HL-60 (cell line): ENCODE measurements around the gene PTPRQ.

Experiments
- CTCF ChIP-seq: IDR thresholded peaks from one replicate; pipeline ENCODE4 v1.5.1; 2011; ENCODE audit warnings: low read length, control low read depth, inconsistent platforms; ENCODE audit not compliant: insufficient read depth
- POLR2AphosphoS5 ChIP-seq: IDR thresholded peaks from 2 replicates; pipeline ENCODE4 v1.6.1; 2012; ENCODE audit warnings: low read depth

- TF ChIP-seq CTCF (no peak), POLR2AphosphoS5 (no peak)
These were observed 240.1 kb downstream of the PTPRQ start for GRCh38 chr12:80684077-80684495.
